Measurements from ENCODE around the gene THSD1.

DNA sequence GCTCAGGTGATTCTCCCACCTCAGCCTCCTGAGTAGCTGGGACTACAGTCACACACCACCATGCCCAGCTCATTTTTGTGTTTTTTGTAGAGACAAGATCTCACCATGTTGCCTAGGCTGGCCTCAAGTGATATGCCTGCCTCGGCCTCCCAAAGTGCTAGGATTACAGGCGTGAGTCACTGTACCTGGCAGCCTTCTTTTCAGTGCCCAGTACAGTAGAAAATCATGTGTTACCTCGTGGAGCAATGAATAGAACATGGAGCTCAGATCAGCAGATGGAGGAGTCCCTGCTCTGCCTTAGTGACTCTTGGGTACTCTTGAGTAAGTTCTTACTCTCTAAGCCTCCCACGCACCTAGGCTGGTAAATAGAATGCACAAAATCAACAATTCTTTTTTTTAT lies 44.7 kb downstream of the THSD1 start:
- TF ChIP-seq, protein P1, sequence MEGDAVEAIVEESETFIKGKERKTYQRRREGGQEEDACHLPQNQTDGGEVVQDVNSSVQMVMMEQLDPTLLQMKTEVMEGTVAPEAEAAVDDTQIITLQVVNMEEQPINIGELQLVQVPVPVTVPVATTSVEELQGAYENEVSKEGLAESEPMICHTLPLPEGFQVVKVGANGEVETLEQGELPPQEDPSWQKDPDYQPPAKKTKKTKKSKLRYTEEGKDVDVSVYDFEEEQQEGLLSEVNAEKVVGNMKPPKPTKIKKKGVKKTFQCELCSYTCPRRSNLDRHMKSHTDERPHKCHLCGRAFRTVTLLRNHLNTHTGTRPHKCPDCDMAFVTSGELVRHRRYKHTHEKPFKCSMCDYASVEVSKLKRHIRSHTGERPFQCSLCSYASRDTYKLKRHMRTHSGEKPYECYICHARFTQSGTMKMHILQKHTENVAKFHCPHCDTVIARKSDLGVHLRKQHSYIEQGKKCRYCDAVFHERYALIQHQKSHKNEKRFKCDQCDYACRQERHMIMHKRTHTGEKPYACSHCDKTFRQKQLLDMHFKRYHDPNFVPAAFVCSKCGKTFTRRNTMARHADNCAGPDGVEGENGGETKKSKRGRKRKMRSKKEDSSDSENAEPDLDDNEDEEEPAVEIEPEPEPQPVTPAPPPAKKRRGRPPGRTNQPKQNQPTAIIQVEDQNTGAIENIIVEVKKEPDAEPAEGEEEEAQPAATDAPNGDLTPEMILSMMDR (IDR thresholded peaks at IDR 0.05), result no peak
- TF ChIP-seq ZNF219 (CRISPR knock-in tag; IDR thresholded peaks at IDR 0.05; ENCODE audit: borderline replicate concordance), result no peak
- TF ChIP-seq, protein P2, sequence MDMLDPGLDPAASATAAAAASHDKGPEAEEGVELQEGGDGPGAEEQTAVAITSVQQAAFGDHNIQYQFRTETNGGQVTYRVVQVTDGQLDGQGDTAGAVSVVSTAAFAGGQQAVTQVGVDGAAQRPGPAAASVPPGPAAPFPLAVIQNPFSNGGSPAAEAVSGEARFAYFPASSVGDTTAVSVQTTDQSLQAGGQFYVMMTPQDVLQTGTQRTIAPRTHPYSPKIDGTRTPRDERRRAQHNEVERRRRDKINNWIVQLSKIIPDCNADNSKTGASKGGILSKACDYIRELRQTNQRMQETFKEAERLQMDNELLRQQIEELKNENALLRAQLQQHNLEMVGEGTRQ (CRISPR knock-in tag; IDR thresholded peaks at IDR 0.05), result no peak
- no peak for TF ChIP-seq FOXK1 (CRISPR knock-in tag; IDR thresholded peaks at IDR 0.05)
- TF ChIP-seq ZNF317 (CRISPR knock-in tag; IDR thresholded peaks at IDR 0.05; ENCODE audit: borderline replicate concordance, low read depth), result no peak
- no peak for TF ChIP-seq ZNF416 (CRISPR knock-in tag; IDR thresholded peaks at IDR 0.05)
- TF ChIP-seq ZBTB21 (CRISPR knock-in tag; IDR thresholded peaks at IDR 0.05; ENCODE audit: borderline replicate concordance), result no peak
- TF ChIP-seq, protein P3, sequence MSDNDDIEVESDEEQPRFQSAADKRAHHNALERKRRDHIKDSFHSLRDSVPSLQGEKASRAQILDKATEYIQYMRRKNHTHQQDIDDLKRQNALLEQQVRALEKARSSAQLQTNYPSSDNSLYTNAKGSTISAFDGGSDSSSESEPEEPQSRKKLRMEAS (CRISPR knock-in tag; IDR thresholded peaks at IDR 0.05), result no peak
- TF ChIP-seq RORB (CRISPR knock-in tag; IDR thresholded peaks at IDR 0.05), result no peak
- TF ChIP-seq CREB1 (CRISPR knock-in tag; IDR thresholded peaks at IDR 0.05), result no peak
- TF ChIP-seq, protein P4, sequence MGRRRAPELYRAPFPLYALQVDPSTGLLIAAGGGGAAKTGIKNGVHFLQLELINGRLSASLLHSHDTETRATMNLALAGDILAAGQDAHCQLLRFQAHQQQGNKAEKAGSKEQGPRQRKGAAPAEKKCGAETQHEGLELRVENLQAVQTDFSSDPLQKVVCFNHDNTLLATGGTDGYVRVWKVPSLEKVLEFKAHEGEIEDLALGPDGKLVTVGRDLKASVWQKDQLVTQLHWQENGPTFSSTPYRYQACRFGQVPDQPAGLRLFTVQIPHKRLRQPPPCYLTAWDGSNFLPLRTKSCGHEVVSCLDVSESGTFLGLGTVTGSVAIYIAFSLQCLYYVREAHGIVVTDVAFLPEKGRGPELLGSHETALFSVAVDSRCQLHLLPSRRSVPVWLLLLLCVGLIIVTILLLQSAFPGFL (CRISPR knock-in tag; IDR thresholded peaks at IDR 0.05; ENCODE audit: borderline replicate concordance), result no peak
- TF ChIP-seq, protein P5, sequence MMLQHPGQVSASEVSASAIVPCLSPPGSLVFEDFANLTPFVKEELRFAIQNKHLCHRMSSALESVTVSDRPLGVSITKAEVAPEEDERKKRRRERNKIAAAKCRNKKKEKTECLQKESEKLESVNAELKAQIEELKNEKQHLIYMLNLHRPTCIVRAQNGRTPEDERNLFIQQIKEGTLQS (CRISPR knock-in tag; conservative IDR thresholded peaks at IDR 0.05), result no peak
